NCI-H1092 treated with DMSO at 0.1 percent for 48 hours (cell line): ENCODE measurements around the gene PDIA2.
"Not testable (repeated sequence)": the region's sequence is repeated elsewhere in the genome, so short reads cannot be mapped to it uniquely, and the experiment has no call there.

Experiments used
- DNase-seq: peaks from one replicate; lab custom pipeline; 2025; lab: John Stamatoyannopoulos, UW

PDIA2 gene

DNA sequence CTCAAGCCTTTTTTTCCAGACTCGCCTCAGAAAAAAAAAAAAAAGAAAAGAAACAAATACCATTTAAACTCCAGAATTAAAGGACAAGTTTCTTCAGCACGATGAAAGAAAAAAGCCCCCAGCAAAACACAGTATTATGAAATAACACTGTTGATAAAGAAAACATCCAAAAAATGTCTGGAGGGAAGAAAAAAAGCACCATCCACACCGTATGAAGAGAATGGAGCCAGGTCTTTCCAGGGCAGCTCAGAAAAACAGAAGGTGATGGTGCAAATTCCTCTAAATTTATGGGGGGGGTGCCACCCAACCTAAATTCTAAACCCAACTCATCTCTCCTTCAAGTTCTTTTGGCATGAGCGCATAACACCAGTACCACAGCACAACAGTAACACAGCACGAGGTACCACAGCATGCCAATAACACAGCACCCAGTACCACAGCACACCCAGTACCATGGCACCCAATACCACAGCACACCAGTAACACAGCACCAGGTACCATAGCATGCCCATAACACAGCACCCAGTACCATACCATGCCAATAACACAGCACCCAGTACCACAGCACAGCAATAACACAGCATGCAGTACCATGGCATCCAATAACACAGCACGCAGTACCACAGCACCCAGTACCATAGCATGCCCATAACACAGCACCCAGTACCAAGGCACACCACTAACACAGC, 50.6 kb downstream of the PDIA2 start:
- DNase-seq, result no peak

GRCh38 chr16:334164-334832, 51.3 kb downstream of the PDIA2 start:
- DNase-seq, result not testable (repeated sequence)

- not testable (repeated sequence) for DNase-seq
Observed at GRCh38 chr16:334861-335632, 52.1 kb downstream of the PDIA2 start.

DNA sequence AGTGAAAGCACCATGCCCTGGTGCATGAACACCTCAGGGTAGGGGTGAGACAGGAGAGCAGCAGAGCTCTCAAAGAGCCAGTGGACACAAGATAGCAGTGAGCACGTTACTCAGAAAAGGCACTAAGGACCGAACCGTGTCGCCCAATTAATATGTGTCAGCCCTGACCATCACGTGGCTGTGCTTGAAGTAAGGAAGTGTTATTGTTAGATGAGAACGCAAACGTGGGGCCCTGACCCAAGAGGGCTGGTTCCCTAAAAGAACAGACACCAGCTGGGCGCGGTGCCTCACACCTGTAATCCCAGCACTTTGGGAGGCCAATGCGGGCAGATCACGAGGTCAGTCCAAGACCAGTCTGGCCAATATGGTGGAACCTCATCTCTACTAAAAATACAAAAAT, 53.3 kb downstream of the PDIA2 start:
- no peak for DNase-seq
